Measurements from ENCODE around the gene GOLGA6D.

- TF ChIP-seq SUZ12 (IDR thresholded peaks at IDR 0.05; ENCODE audit: extremely low read depth, insufficient read depth, insufficient read length) (no peak), ZNF274 (IDR thresholded peaks at IDR 0.05; ENCODE audit: low read depth, low read length) (no peak)
Measured at GRCh38 chr15:75339531-75340240, 57.1 kb downstream of the GOLGA6D start.

All from NT2/D1 (cell line).